OCI-LY3 (cell line): Measurements from ENCODE around the gene GAB4.
"Not testable (repeated sequence)": the region's sequence is repeated elsewhere in the genome, so short reads cannot be mapped to it uniquely, and the experiment has no call there.

Source experiments
- EZH2phosphoT487 ChIP-seq: fragments of 200-600 bp; shearing (Covaris generic); IDR thresholded peaks from 2 replicates; pipeline ENCODE4 v1.6.1; 2018; ENCODE audit warnings: antibody characterized with exemption, mixed run types, low read depth
- TF ChIP-seq, protein P1 (sequence below): fragments of 200-600, 300-600 bp; sonication (generic); IDR thresholded peaks from 2 replicates; pipeline ENCODE4 v1.5.1; 2014; ENCODE audit warnings: antibody characterized with exemption, low read length, low read depth

DNA sequence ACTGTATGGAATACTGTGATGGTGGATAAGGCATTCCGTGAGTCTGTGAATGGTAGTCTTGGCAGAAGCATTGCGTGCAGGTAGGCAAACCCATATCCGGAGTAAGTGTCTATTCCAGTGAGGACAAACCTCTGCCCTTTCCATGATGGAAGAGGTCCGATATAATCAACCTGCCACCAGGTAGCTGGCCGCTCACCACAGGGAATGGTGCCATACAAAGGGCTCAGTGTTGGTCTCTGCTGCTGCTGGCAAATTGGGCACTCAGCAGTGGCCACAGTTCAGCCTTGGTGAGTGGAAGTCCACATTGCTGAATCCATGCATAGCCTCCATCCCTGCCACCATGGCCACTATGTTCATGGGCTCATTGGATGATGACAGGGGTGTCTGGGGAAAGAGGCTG lies 70.8 kb downstream of the GAB4 start:
- TF ChIP-seq, protein P1, sequence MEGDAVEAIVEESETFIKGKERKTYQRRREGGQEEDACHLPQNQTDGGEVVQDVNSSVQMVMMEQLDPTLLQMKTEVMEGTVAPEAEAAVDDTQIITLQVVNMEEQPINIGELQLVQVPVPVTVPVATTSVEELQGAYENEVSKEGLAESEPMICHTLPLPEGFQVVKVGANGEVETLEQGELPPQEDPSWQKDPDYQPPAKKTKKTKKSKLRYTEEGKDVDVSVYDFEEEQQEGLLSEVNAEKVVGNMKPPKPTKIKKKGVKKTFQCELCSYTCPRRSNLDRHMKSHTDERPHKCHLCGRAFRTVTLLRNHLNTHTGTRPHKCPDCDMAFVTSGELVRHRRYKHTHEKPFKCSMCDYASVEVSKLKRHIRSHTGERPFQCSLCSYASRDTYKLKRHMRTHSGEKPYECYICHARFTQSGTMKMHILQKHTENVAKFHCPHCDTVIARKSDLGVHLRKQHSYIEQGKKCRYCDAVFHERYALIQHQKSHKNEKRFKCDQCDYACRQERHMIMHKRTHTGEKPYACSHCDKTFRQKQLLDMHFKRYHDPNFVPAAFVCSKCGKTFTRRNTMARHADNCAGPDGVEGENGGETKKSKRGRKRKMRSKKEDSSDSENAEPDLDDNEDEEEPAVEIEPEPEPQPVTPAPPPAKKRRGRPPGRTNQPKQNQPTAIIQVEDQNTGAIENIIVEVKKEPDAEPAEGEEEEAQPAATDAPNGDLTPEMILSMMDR = not testable (repeated sequence)
- TF ChIP-seq EZH2phosphoT487 = not testable (repeated sequence)
